Measurements from ENCODE around the gene XIST. TPM values are rescaled to one million over a fixed set of nuclear protein-coding genes. Genes with fewer than 3 reads are reported as not detected.

XIST gene
- total and polyA plus RNA-seq, 2 donors (not counting 1 experiment from before 2014, with no cell fraction given) = 193 TPM; not detected in 1

DNA sequence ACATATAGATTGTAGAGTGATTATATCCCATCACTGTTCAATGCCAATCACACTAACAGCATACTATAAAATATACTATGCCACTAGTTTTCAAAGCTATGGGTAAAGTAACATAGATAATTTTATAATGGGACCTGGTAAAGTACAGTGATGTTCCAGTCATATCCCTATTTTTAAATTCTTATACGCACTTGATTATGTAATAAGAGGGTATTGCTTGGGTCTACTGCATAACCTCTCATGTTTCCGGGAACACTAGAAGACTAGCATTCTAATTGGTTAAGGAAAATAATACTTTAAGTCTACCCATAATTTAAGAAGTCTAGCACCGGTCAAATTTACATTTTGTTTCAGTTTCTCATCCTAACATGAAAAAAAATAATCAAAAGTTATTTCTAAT is 14.4 kb downstream of the XIST start:
- H3K4me3 Mint-ChIP-seq = no peak overlapping the region
- ChIA-PET POLR2A (no interaction called here), CTCF (no interaction called here)
- peaks cover 20% of the 10 kb centered on the region for H4K20me1 ChIP-seq (ENCODE audit: control insufficient read depth, insufficient read depth, low read length, poor library complexity, severe bottlenecking)
- H3K36me3 ChIP-seq (replicated peaks in 1 of 2; ENCODE audit: control extremely low read depth in 1 of 2, control insufficient read depth in 1 of 2, extremely low read depth in 1 of 2, insufficient read depth in 2 of 2, low read length in 1 of 2) = no peaks in the 10 kb centered on the region
- H3K9ac ChIP-seq (ENCODE audit: low read length) = no peak overlapping the region
- no peaks in the 10 kb centered on the region for H3K9me3 ChIP-seq (ENCODE audit: control extremely low read depth in 1 of 3, control insufficient read depth in 2 of 3, insufficient read depth in 1 of 3, low read length in 2 of 3)
- no peaks in the 10 kb centered on the region for H3K9me3 Mint-ChIP-seq (ENCODE audit: insufficient read depth)
- no peak for DNase-seq
- H3K27ac Mint-ChIP-seq = no peak overlapping the region
- ATAC-seq (ENCODE audit: low read depth) = no peak
- H3K79me2 ChIP-seq (ENCODE audit: control insufficient read depth, insufficient read depth, low read length) = peaks cover 6% of the 10 kb centered on the region
- no peak overlapping the region for H3K4me3 ChIP-seq (ENCODE audit: control extremely low read depth in 1 of 5, extremely low read depth in 1 of 5, insufficient read depth in 1 of 5, low read depth in 2 of 5, low read length in 4 of 5)
- H2AFZ ChIP-seq (ENCODE audit: insufficient read depth, low read depth, low read length, poor library complexity, severe bottlenecking) = no peak overlapping the region
- H3K27me3 Mint-ChIP-seq = no peaks in the 10 kb centered on the region
- no peak overlapping the region for H3K27ac ChIP-seq (ENCODE audit: low read length in 2 of 2)
- intact Hi-C loops (cut with micrococcal nuclease) = no loop called here
- H3K4me1 ChIP-seq (ENCODE audit: control insufficient read depth in 2 of 2, insufficient read depth in 2 of 2, low read length in 2 of 2) = peaks cover 0 to 12% of the 10 kb centered on the region in 2 donors
- no peak overlapping the region for H3K4me2 ChIP-seq (replicated peaks; ENCODE audit: low read depth, low read length, poor library complexity, severe bottlenecking)
- TF ChIP-seq, protein P1, sequence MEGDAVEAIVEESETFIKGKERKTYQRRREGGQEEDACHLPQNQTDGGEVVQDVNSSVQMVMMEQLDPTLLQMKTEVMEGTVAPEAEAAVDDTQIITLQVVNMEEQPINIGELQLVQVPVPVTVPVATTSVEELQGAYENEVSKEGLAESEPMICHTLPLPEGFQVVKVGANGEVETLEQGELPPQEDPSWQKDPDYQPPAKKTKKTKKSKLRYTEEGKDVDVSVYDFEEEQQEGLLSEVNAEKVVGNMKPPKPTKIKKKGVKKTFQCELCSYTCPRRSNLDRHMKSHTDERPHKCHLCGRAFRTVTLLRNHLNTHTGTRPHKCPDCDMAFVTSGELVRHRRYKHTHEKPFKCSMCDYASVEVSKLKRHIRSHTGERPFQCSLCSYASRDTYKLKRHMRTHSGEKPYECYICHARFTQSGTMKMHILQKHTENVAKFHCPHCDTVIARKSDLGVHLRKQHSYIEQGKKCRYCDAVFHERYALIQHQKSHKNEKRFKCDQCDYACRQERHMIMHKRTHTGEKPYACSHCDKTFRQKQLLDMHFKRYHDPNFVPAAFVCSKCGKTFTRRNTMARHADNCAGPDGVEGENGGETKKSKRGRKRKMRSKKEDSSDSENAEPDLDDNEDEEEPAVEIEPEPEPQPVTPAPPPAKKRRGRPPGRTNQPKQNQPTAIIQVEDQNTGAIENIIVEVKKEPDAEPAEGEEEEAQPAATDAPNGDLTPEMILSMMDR (IDR thresholded peaks at IDR 0.05) = no peak
- no peak for TF ChIP-seq EZH2 (IDR thresholded peaks at IDR 0.05; ENCODE audit: borderline replicate concordance, insufficient read depth, low read depth, low read length, poor library complexity, severe bottlenecking)
- no peaks in the 10 kb centered on the region for H3K4me1 Mint-ChIP-seq
- no CpG with 5 or more reads among the region's 3 CpGs for WGBS (ENCODE audit: insufficient coverage)
- no peaks in the 10 kb centered on the region for H3K27me3 ChIP-seq (replicated peaks in 1 of 4; ENCODE audit: control extremely low read depth in 1 of 4, control insufficient read depth in 3 of 4, insufficient read depth in 4 of 4, low read length in 3 of 4)

DNA sequence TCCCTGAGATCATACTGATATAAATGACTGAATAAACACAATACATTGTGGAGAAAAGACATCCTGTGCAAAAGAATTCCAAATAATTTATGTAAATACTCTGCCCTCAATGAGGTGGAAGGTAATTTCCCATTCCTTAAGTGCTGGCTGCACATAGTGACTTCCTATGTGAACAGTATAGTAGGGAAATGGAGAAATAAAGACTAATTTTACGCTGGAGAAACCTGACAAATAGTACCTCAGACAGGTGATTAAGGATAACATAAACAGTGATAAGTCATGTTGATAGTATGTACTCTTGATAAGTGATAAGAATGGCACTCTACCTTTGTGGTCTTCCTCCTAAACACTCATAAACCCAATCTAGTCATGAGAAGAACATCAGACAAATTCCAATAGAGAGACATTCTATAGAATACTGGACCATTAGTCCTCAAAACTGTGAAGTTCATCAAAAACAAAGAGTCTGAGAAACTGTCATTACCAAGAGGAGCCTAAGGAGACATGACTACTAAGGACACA is 15.5 kb downstream of the XIST start:
- no peaks in the 10 kb centered on the region for H3K27me3 Mint-ChIP-seq
- ChIA-PET POLR2A (no interaction called here), CTCF (no interaction called here)
- intact Hi-C loops (cut with micrococcal nuclease) = no loop called here
- no peak for ATAC-seq (ENCODE audit: low read depth)
- H3K27ac Mint-ChIP-seq = no peak overlapping the region
- Histone ChIP-seq H3K9ac (ENCODE audit: low read length) (no peak overlapping the region), H3K4me3 (ENCODE audit: control extremely low read depth in 1 of 5, extremely low read depth in 1 of 5, insufficient read depth in 1 of 5, low read depth in 2 of 5, low read length in 4 of 5) (no peak overlapping the region), H3K79me2 (ENCODE audit: control insufficient read depth, insufficient read depth, low read length) (peaks cover 6% of the 10 kb centered on the region), H2AFZ (ENCODE audit: insufficient read depth, low read depth, low read length, poor library complexity, severe bottlenecking) (no peak overlapping the region), H3K36me3 (replicated peaks in 1 of 2; ENCODE audit: control extremely low read depth in 1 of 2, control insufficient read depth in 1 of 2, extremely low read depth in 1 of 2, insufficient read depth in 2 of 2, low read length in 1 of 2) (no peaks in the 10 kb centered on the region), H3K27me3 (replicated peaks in 1 of 4; ENCODE audit: control extremely low read depth in 1 of 4, control insufficient read depth in 3 of 4, insufficient read depth in 4 of 4, low read length in 3 of 4) (no peaks in the 10 kb centered on the region), H3K9me3 (ENCODE audit: control extremely low read depth in 1 of 3, control insufficient read depth in 2 of 3, insufficient read depth in 1 of 3, low read length in 2 of 3) (no peaks in the 10 kb centered on the region), H3K4me1 (ENCODE audit: control insufficient read depth in 2 of 2, insufficient read depth in 2 of 2, low read length in 2 of 2) (peaks cover 0 to 3% of the 10 kb centered on the region in 2 donors), H3K27ac (ENCODE audit: low read length in 2 of 2) (no peak overlapping the region), H3K4me2 (replicated peaks; ENCODE audit: low read depth, low read length, poor library complexity, severe bottlenecking) (no peak overlapping the region), H4K20me1 (ENCODE audit: control insufficient read depth, insufficient read depth, low read length, poor library complexity, severe bottlenecking) (peaks cover 18% of the 10 kb centered on the region)
- no peaks in the 10 kb centered on the region for H3K4me1 Mint-ChIP-seq
- DNase-seq = no peak
- no peak for TF ChIP-seq EZH2 (IDR thresholded peaks at IDR 0.05; ENCODE audit: borderline replicate concordance, insufficient read depth, low read depth, low read length, poor library complexity, severe bottlenecking)
- TF ChIP-seq, protein P1 (IDR thresholded peaks at IDR 0.05) = no peak
- WGBS (ENCODE audit: insufficient coverage) = no CpG with 5 or more reads among the region's 1 CpG
- H3K9me3 Mint-ChIP-seq (ENCODE audit: insufficient read depth) = no peaks in the 10 kb centered on the region
- no peak overlapping the region for H3K4me3 Mint-ChIP-seq

Measured in B cell (primary cell).